Activated CD8-positive, alpha-beta memory T cell treated with anti-CD3 and anti-CD28 coated beads, Interleukin-2, amount 10 ng/mL, durations not matched to agents 7 days and 5 days (primary cell): ENCODE results near the gene PLS3. TPM values are rescaled to one million over a fixed set of nuclear protein-coding genes. Genes with fewer than 3 reads are reported as not detected.

ENCODE experiments used
- ATAC-seq: fragments of 150-1000 bp; cut with Tn5 transposase; one replicate; pipeline ENCODE4 v1.10.0; 2021; ENCODE audit warnings: moderate library complexity
- CTCF ChIA-PET: fragments of 350-600 bp; sonication (Branson Sonifier 250); formaldehyde crosslinking; loops from one replicate; lab custom pipeline; 2021; ENCODE audit warnings: antibody characterized with exemption; lab: Charles Lee
- DNase-seq: peaks from one replicate; pipeline ENCODE4 v3.0.0-alpha.2; 2020
- H3K27ac Mint-ChIP-seq: one replicate; pipeline ENCODE4 v1.8.0; 2021; ENCODE audit warnings: mild to moderate bottlenecking, mixed read lengths
- H3K27me3 Mint-ChIP-seq: one replicate; pipeline ENCODE4 v1.8.0; 2021; ENCODE audit warnings: mixed read lengths
- H3K36me3 Mint-ChIP-seq: one replicate; pipeline ENCODE4 v1.8.0; 2021; ENCODE audit warnings: mild to moderate bottlenecking, mixed read lengths
- H3K4me1 Mint-ChIP-seq: one replicate; pipeline ENCODE4 v1.8.0; 2021; ENCODE audit warnings: mixed read lengths
- H3K4me3 Mint-ChIP-seq: one replicate; pipeline ENCODE4 v1.8.0; 2021; ENCODE audit warnings: mild to moderate bottlenecking, moderate library complexity, mixed read lengths
- H3K9me3 Mint-ChIP-seq: one replicate; pipeline ENCODE4 v1.8.0; 2022; ENCODE audit warnings: low read depth, mixed read lengths
- total RNA-seq, 2 experiments: library from RNA; stranded (reverse); gene quantifications; one replicate each; pipeline ENCODE4 v1.2.3, GENCODE V29; 2021

Gene PLS3
- total RNA-seq, 2 experiments from 2014 or later = 0.79 to 3.7 TPM

GRCh38 chrX:115553171-115553570, 7.8 kb upstream of the PLS3 start:
- CTCF ChIA-PET = no interaction called here
- H3K4me1 Mint-ChIP-seq = no peaks in the 10 kb centered on the region
- DNase-seq (no peak), ATAC-seq (no peak)
- no peaks in the 10 kb centered on the region for H3K9me3 Mint-ChIP-seq
- no peaks in the 10 kb centered on the region for H3K27me3 Mint-ChIP-seq
- H3K4me3 Mint-ChIP-seq = no peak overlapping the region
- no peaks in the 10 kb centered on the region for H3K36me3 Mint-ChIP-seq
- no peak overlapping the region for H3K27ac Mint-ChIP-seq

GRCh38 chrX:115559672-115560071, 1.3 kb upstream of the PLS3 start:
- ATAC-seq (no peak), DNase-seq (no peak)
- Mint-ChIP-seq H3K27ac (no peak overlapping the region), H3K9me3 (no peaks in the 10 kb centered on the region), H3K27me3 (peaks cover 9% of the 10 kb centered on the region), H3K36me3 (no peaks in the 10 kb centered on the region), H3K4me3 (no peak overlapping the region), H3K4me1 (no peaks in the 10 kb centered on the region)
- CTCF ChIA-PET = no interaction called here

GRCh38 chrX:115560211-115560977, 580 bp upstream of the PLS3 start:
- H3K27me3 Mint-ChIP-seq = peaks cover 9% of the 10 kb centered on the region
- ATAC-seq (no peak), DNase-seq (no peak)
- no peaks in the 10 kb centered on the region for H3K9me3 Mint-ChIP-seq
- CTCF ChIA-PET = no interaction called here
- no peaks in the 10 kb centered on the region for H3K4me1 Mint-ChIP-seq
- no peak overlapping the region for H3K27ac Mint-ChIP-seq
- H3K36me3 Mint-ChIP-seq = no peaks in the 10 kb centered on the region
- H3K4me3 Mint-ChIP-seq = no peak overlapping the region

DNA sequence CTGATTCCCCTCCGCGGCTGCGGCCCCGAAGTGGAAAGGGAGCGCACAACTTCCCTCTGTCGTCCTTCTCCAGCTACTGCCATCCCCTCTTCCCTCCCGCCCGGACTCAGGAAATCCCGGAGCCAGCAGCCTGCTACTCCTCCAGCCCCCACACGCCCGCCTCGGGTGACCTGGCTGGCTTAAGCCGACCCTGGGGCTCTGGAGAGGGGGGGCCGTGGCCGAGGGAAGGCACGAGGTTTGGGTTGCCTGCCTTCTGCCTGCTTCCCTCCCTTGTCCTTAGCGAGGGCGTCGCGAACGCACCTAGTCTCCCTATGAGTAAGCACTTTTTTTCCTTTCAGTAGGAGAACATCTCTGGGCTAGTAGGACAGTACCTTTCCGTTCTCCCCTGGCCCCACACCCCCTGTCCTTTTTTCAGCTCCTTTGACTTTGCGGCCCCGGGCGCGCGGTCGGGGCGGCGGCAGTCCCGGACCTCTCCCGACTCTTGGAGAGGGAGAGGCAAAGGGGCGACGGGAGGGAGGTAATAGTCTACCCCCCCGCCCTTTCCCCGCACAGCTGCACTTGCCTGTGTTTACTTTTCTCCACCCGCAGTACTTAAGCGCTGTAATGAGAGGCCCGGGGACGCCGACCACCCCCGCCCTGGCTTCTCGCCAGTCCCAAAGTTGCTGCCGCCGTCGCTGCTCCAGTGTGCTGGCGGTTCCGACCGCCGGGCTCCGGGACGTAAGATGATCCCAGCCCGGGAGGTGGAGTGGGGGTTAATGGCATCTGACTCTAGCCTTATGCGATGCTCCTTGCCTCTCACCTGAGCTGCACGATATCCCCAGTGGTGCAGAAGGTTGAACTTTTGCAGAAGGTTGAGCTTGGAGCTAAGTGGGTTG, 868 bp downstream of the PLS3 start:
- H3K4me3 Mint-ChIP-seq = no peak overlapping the region
- H3K27ac Mint-ChIP-seq = no peak overlapping the region
- CTCF ChIA-PET = no interaction called here
- H3K27me3 Mint-ChIP-seq = peaks cover 9% of the 10 kb centered on the region
- DNase-seq = no peak
- no peaks in the 10 kb centered on the region for H3K4me1 Mint-ChIP-seq
- H3K9me3 Mint-ChIP-seq = no peaks in the 10 kb centered on the region
- H3K36me3 Mint-ChIP-seq = no peaks in the 10 kb centered on the region
- no peak for ATAC-seq

GRCh38 chrX:115562480-115562847, 1.5 kb downstream of the PLS3 start:
- Mint-ChIP-seq H3K4me1 (no peaks in the 10 kb centered on the region), H3K9me3 (no peaks in the 10 kb centered on the region), H3K4me3 (no peak overlapping the region), H3K36me3 (no peaks in the 10 kb centered on the region), H3K27me3 (peaks cover 9% of the 10 kb centered on the region), H3K27ac (no peak overlapping the region)
- no peak for DNase-seq
- no peak for ATAC-seq
- CTCF ChIA-PET = no interaction called here

DNA sequence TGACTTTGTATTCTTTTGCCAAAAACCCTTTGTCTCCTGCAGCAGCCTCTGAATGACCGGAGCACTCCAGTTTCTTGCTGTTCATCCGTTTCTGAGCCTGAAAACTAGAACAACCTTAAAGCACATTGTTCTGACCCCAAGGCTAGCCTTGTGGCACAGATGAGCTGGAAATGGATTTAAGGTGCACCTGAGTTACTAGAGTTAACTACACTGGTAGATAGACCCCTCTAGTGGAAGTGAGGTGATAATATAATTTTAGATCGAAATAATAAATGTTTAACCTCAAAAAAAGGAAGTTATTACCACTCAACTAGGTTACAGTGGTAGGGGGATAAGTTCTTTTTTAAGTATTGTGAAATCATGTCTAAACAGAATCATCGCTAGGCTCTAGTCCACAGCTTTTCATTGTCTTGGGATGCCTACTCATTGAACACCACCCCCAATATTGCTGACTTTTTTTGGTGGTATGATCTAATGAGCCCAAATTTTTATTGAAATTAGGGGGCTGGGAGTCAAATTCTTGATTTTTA, 2.7 kb downstream of the PLS3 start:
- H3K9me3 Mint-ChIP-seq = no peaks in the 10 kb centered on the region
- DNase-seq (no peak), ATAC-seq (no peak)
- no peaks in the 10 kb centered on the region for H3K36me3 Mint-ChIP-seq
- no peak overlapping the region for H3K27ac Mint-ChIP-seq
- H3K4me3 Mint-ChIP-seq = no peak overlapping the region
- H3K4me1 Mint-ChIP-seq = no peaks in the 10 kb centered on the region
- peaks cover 9% of the 10 kb centered on the region for H3K27me3 Mint-ChIP-seq
- CTCF ChIA-PET = no interaction called here

- CTCF ChIA-PET = no interaction called here
- no peak overlapping the region for H3K4me3 Mint-ChIP-seq
- H3K27ac Mint-ChIP-seq = no peak overlapping the region
- ATAC-seq = no peak
- no peaks in the 10 kb centered on the region for H3K36me3 Mint-ChIP-seq
- H3K4me1 Mint-ChIP-seq = no peaks in the 10 kb centered on the region
- H3K9me3 Mint-ChIP-seq = no peaks in the 10 kb centered on the region
- no peak for DNase-seq
- peaks cover 9% of the 10 kb centered on the region for H3K27me3 Mint-ChIP-seq
Observed at GRCh38 chrX:115564243-115564642, 3.3 kb downstream of the PLS3 start.

DNA sequence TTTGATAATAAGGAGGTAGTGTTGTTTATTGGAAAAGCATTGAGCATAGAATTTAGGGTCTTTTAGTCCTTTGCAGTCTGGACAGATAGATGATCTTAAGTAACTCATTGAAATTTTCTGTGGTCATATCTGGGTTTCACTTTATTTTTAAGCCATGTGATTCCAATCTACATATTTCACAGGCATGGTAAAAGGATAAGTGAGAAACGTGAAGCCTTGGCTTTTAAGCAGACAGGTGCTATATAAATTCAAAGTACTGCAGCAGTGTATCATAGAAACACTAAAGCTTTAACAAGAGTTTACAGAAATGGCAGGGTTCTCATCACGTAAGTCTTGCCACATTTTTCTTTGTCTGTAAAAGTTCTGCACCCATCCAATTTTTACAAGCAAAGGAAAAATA, 4.9 kb downstream of the PLS3 start:
- no peaks in the 10 kb centered on the region for H3K4me1 Mint-ChIP-seq
- H3K9me3 Mint-ChIP-seq = no peaks in the 10 kb centered on the region
- CTCF ChIA-PET = no interaction called here
- H3K27ac Mint-ChIP-seq = no peak overlapping the region
- no peak overlapping the region for H3K4me3 Mint-ChIP-seq
- ATAC-seq = no peak
- no peak for DNase-seq
- no peaks in the 10 kb centered on the region for H3K36me3 Mint-ChIP-seq
- H3K27me3 Mint-ChIP-seq = peaks cover 6% of the 10 kb centered on the region

- ATAC-seq = no peak
- Mint-ChIP-seq H3K4me3 (no peak overlapping the region), H3K36me3 (no peaks in the 10 kb centered on the region), H3K27me3 (no peaks in the 10 kb centered on the region), H3K4me1 (no peaks in the 10 kb centered on the region), H3K27ac (no peak overlapping the region), H3K9me3 (no peaks in the 10 kb centered on the region)
- CTCF ChIA-PET = no interaction called here
- no peak for DNase-seq
Observed at GRCh38 chrX:115571712-115572111, 10.7 kb downstream of the PLS3 start.

DNA sequence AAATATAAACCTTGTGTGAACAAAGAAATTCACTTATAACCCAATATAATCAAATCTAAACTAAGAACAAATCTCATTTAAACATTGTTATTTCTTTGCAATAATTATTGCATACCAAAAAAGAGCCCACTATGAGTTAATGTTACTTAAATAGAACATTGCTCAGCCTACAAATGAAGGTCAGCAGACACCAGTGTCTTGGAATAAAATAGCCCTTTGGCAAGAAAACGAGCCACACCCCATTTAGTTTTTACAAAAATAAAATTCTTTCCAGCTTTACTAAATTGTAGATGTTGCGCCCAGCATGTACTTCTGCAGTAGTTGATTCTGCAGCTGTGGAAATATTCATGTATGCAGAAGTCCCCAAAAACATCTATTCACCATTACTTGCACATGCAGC, 12.2 kb downstream of the PLS3 start:
- Mint-ChIP-seq H3K27me3 (no peaks in the 10 kb centered on the region), H3K4me3 (no peak overlapping the region), H3K4me1 (no peaks in the 10 kb centered on the region), H3K27ac (no peak overlapping the region), H3K36me3 (no peaks in the 10 kb centered on the region), H3K9me3 (no peaks in the 10 kb centered on the region)
- no peak for DNase-seq
- CTCF ChIA-PET = no interaction called here
- no peak for ATAC-seq

GRCh38 chrX:115576676-115577075, 15.7 kb downstream of the PLS3 start:
- H3K4me3 Mint-ChIP-seq = no peak overlapping the region
- H3K36me3 Mint-ChIP-seq = no peaks in the 10 kb centered on the region
- H3K4me1 Mint-ChIP-seq = no peaks in the 10 kb centered on the region
- ATAC-seq = no peak
- H3K27me3 Mint-ChIP-seq = no peaks in the 10 kb centered on the region
- CTCF ChIA-PET = no interaction called here
- DNase-seq = no peak
- no peaks in the 10 kb centered on the region for H3K9me3 Mint-ChIP-seq
- H3K27ac Mint-ChIP-seq = no peak overlapping the region

DNA sequence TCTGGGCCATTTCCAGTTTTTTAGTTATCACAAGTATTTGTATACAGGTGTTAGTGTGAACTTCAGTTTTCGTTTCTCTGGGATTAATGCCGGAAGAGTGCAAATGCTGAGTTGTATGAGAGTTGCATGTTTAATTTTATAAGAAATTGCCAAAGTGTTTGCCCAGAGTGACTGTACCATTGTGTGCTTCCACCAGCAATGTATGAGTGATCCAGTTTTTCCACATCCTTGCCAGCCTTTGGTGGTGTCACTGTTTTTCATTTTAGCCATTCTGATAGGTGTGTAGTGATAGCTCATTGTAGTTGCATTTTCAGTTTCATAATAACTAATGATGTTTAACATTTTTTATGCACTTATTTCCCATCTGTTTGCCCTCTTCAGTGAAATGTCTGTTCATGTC, 18.4 kb downstream of the PLS3 start:
- no peaks in the 10 kb centered on the region for H3K27me3 Mint-ChIP-seq
- no peaks in the 10 kb centered on the region for H3K4me1 Mint-ChIP-seq
- DNase-seq (no peak), ATAC-seq (no peak)
- no peak overlapping the region for H3K4me3 Mint-ChIP-seq
- no peaks in the 10 kb centered on the region for H3K9me3 Mint-ChIP-seq
- no peaks in the 10 kb centered on the region for H3K36me3 Mint-ChIP-seq
- H3K27ac Mint-ChIP-seq = no peak overlapping the region
- CTCF ChIA-PET = no interaction called here

GRCh38 chrX:115579786-115580294, 18.9 kb downstream of the PLS3 start:
- Mint-ChIP-seq H3K36me3 (no peaks in the 10 kb centered on the region), H3K27me3 (no peaks in the 10 kb centered on the region), H3K4me1 (peaks cover 2% of the 10 kb centered on the region), H3K27ac (no peak overlapping the region), H3K9me3 (no peaks in the 10 kb centered on the region), H3K4me3 (no peak overlapping the region)
- ATAC-seq (no peak), DNase-seq (no peak)
- CTCF ChIA-PET = no interaction called here
